ENCODE measurements around the gene NCEH1.

DNA sequence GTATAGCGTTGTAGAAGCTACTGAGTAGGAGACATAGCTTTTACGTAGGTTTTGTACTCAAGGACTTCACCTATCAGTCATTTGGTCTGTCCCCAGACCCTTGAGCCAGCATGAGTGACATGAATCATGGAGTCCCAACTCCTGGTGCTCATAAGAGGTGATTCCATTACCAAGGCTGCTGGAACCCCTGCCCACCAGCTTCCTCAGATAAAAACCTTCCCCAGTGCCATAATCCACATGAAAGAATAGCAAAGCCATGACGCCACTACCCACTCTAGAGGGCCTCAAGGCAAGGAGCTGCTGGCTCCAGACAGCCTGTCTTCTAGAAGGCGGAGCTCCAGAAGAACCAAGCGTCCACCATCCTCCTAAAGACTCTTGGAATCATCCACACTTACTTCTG, 69.6 kb downstream of the NCEH1 start:
- TF ChIP-seq, protein P1, sequence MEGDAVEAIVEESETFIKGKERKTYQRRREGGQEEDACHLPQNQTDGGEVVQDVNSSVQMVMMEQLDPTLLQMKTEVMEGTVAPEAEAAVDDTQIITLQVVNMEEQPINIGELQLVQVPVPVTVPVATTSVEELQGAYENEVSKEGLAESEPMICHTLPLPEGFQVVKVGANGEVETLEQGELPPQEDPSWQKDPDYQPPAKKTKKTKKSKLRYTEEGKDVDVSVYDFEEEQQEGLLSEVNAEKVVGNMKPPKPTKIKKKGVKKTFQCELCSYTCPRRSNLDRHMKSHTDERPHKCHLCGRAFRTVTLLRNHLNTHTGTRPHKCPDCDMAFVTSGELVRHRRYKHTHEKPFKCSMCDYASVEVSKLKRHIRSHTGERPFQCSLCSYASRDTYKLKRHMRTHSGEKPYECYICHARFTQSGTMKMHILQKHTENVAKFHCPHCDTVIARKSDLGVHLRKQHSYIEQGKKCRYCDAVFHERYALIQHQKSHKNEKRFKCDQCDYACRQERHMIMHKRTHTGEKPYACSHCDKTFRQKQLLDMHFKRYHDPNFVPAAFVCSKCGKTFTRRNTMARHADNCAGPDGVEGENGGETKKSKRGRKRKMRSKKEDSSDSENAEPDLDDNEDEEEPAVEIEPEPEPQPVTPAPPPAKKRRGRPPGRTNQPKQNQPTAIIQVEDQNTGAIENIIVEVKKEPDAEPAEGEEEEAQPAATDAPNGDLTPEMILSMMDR (IDR thresholded peaks at IDR 0.05 in 2 of 3, conservative IDR thresholded peaks at IDR 0.05 in 1 of 3; ENCODE audit: insufficient read depth in 2 of 3, low read depth in 1 of 3, low read length in 3 of 3), result no peak
- TF ChIP-seq POLR2AphosphoS5 (IDR thresholded peaks at IDR 0.05; ENCODE audit: control insufficient read depth, insufficient read depth, low read depth, low read length) (no peak), RAD51 (IDR thresholded peaks at IDR 0.05; ENCODE audit: borderline replicate concordance, low read depth) (no peak), BRCA1 (IDR thresholded peaks at IDR 0.05) (no peak), BRCA1 (CRISPR knock-in tag; IDR thresholded peaks at IDR 0.05) (no peak)
